Stimulated activated CD8-positive, alpha-beta memory T cell treated with anti-CD3 and anti-CD28 coated beads, Interleukin-15, amount 100 ng/mL, for 48 hours (primary cell): ENCODE measurements around the gene FBXL20.
"Not testable (repeated sequence)": the region's sequence is repeated elsewhere in the genome, so short reads cannot be mapped to it uniquely, and the experiment has no call there.

Experiments
- DNase-seq, 2 donors: peaks; one replicate each; pipeline ENCODE4 v3.0.0-alpha.2; 2020; ENCODE audit warnings: low read depth in 2 of 2

Gene FBXL20

DNA sequence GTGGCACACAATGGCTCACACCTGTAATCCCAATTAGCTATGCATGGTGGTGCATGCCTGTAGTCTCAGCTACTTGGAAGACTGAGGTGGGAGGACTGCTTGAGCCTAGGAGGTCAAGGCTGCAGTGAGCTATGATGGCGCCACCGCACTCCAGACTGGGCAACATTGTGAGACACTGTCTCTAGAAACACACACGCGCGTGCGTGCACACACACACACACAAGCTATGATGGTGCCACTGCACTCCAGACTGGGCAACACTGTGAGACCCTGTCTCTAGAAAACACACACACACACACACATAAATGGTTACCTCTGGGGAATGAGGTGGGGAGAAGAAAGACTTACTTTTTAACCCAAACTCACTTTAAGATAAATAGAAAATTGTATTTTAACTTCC is 16.4 kb downstream of the FBXL20 start:
- DNase-seq = no peak

DNA sequence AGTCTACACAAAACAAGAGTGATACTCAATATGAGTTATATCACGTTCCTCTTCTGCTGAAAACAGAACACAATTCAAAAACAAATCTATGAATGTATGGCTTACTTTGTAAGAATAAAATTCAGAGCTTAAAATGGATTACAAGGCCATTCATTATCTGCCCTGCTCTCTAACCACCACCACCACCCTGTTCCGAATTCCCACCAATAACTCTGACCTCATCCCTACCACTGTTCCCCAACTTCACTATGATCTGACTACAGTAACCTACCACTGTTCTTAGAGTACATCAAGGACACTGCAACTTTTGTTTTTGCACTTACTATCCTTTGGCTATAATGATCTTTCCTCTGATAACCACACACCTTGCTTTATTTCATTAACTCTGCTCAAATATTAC is 21.3 kb downstream of the FBXL20 start:
- no peak for DNase-seq

DNA sequence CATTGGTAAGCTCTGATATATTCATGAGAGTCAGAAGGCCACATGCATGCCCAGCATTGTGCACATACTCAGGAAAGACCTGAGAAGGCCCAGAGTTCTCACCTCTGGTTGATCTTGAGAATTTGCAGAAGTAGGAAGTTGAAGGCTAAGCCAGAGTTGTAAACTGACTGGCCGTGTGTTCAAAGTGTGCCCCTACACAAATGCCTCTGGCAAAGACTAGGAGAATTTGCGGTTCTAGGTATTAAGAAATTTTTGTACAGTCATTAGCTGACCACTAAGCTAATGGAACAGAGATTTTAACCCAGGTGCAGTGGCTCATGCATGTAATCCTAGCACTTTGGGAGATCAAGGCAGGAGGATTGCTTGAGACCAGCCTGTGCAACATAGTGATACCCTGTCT is 25.0 kb downstream of the FBXL20 start:
- no peak for DNase-seq

DNA sequence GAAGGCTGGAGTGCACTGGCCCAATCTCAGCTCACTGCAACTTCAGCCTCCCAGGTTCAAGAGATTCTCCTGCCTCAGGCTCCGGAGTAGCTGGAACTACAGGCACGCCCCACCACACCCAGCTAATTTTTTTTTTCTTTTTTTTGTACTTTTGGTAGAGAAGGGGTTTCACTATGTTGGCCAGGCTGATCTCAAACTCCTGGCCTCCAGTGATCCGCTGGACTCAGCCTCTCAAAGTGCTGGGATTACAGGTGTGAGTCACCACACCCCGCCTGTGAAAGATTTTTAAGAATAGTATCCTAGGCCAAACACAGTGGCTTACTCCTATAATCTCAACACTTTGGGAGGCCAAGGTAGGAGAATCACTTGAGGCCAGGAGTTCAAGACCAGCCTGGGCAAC is 33.6 kb downstream of the FBXL20 start:
- not testable (repeated sequence) for DNase-seq

DNA sequence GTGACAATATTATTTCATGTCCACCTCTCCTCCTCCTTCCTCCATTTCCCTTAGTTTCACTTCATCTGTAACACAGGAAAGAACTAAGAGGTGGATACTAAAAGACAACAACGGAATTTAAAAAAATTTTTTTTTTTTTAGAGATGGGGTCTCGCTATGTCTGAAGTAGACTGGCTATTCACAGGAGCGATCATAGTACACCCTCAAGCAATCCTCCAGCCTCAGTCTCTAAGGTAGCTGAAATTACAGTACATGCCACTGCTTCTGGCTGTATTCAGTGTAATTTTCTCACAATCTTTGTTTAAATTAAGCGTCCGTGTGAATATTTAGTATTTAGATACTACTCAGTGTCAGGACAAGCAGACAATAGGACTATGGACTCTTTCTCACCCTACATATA is 35.6 kb downstream of the FBXL20 start:
- DNase-seq = no peak

DNA sequence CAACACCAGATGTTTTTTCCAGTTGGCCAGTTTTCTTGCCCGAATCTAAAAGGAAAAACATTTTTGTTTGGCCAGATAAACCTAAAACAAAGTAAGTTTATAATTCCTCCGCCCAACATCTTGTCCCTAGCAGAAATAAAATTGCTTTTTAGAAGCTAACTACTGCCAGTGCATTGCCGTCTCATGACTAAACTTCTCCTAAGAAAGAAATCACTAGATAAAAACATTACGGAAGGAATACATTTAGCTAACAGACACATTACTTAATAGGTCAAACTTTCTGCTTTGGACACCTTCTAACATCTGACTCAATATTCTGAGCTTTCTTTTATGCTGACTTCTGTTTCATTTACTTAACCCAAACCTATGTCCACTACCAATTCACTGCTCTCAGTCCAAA is 36.2 kb downstream of the FBXL20 start:
- DNase-seq = no peak

DNA sequence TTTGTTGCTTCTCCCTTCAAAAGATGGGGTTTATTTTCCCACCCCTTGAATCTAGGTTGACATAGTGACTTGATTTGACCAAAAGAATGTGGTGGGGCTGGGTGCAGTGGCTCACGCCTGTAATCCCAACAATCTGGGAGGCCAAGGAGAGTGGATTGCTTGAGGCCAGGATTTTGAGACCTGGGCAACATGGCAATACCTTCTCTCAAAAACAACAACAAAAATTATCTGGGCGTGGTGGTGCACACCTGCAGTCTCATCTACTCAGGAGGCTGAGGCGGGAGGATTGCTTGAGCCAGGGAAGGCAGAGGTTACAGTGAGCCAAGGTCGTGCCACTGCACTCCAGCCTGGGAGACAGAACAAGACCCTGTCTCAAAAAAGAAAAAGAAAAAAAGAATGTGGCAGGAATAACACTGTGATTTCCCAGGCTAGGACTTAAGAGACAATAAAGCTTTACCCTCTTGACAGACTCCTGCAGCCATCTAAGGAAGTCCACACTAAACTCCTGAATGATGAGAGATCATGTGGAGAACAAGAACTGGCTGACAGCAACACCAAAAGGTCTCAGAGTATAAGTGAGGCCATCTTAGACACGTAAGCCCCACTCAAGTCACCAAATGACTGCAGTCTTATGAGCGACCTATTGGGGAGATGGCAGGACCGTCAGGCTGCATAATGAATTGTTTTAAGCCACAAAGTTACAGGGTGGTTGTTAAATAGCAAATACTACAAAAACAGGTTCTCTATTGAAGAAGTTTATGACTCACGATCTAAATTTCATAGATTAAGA is 37.0 kb downstream of the FBXL20 start:
- no peak for DNase-seq

DNA sequence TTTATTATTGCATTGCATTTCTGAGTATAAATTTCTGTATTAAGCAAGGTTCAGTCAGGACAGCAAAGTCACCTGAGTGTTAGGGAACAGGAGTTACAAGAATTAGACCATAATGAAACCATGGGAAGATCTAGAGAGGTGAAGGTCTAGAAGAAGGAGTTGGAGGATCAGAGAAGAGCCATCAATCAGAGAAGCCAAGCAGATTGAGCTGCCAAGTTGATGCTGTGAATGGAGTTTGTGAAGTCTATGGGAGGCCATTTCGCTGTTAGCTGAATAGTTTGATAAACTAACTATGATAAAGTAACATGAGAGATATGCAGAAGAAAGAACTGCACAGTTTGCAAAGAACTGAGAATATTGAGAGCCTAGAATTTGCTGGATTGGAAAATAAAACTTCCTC is 40.4 kb downstream of the FBXL20 start:
- DNase-seq = no peak

DNA sequence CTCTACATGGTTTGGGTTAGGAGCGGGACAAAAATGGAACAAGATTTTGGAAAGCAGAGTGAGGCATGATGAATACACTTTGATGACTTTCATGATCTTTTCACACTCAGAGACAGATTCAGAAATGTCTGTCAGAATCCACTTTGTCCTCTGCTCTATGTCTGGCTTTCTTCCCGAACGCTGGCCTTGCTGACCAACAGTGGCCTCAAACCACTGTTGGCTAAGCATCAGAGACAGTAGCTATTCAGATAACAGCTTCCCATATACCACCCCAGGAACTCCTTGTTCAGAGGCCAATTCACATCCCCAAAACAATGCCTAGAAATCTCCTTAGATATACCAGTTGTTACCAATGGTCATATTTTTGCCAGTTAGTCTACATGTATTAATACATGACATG is 40.9 kb downstream of the FBXL20 start:
- no peak for DNase-seq

DNA sequence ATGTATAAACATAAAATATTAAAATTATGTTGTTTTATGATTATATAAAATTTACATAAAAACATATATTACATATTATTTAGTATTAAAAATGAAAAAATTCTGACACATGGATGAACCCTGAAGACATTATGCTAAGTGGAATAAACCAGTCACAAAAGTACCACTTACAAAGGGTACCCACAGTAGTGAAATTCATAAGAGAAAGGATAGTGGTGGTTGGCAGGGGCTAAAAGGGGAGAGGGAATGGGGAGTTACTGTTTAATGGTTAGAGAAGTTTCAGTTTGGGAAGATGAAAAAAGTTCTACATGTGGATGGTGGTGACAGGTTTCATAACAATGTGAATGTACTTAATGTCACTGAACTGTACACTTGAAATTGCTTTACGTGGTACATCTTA is 41.4 kb downstream of the FBXL20 start:
- no peak for DNase-seq

DNA sequence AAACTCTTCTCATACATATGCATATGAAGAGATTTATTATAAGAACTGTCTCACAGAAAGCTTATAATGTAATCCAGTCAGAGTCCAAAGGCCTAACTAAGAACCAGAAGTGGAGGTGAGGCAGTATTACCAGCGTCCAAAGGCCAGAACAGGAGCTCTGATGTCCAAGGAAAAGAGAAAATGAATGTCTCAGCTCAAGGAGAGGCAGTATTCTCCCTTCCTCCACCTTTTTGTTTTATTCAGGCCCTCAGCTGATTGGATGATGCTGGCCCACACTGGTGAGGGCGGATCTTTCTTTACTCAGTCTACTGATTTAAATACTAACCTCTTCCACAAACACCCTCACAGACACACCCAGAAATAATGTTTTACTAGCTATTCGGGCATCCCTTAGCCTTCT is 43.4 kb downstream of the FBXL20 start:
- no peak for DNase-seq

DNA sequence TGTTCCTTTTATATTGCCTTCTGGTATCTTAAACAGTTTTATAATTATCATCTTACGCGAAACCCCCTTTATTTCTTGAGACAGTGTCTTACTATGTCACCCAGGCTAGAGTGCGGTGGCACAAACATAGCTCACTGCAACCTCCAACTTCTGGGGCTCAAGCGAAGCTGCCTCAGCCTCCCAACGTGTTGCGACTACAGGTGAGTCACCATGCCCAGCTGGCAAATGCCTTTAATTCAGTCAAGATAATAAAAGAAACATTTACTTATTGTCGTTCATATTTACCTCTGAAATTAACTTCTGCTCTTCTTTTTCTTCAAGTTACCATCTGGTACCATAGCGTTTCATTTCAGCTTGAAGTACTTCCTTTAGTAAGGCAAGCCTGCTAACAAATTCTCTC is 43.9 kb downstream of the FBXL20 start:
- DNase-seq = no peak

DNA sequence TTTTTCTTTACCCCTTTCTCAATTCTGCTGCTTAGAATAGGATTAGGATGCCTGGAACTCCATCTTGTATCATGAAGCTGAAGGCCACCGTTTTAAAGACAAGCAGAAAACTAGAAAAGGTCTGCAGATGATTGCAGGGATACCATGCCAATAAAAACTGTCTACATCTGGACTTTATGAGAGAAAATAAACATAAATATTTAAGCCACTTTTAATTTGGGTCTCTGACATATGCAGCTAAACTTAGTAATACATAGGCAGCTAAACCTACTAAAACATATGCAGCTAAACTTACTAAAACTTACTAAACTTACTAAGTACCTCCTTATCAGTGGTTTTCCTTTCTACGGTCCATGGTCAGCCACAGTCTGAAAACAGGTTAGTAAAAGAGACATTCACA is 48.4 kb downstream of the FBXL20 start:
- no peak for DNase-seq

DNA sequence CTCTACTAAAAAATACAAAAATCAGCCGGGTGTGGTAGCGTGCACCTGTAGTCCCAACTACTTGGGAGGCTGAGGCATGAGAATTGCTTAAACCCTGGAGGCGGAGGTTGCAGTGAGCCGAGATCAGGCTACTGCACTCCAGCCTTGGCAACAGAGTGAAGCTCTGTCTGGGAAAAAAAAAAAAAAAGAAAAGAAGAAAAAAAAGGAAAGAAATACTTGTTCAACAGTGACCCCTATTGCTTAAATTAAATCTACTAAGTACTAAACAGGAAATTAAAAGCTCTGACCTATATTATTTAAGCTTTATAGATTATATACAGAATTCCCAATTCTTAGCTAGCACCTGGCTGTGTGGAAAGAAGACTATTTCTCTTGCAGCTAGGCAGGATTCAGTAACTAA is 48.9 kb downstream of the FBXL20 start:
- DNase-seq = no peak

DNA sequence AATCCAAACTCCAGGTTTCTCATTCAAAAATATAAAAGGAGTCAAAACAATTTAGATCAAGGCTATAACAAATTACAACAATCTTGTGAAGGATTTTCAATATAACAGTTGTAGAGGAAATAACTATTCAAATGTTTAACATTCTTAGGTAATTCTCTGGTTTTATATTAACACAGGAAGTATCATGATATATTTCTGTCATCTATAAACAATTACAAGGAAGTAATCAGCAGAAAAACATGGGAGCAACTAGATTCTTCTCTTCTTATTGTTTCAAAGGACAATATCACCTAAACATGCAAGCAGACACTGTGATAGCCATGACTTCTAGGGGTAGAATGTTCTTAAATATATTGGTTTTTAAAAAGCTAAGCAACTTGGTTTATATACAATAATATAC is 49.9 kb downstream of the FBXL20 start:
- no peak for DNase-seq

DNA sequence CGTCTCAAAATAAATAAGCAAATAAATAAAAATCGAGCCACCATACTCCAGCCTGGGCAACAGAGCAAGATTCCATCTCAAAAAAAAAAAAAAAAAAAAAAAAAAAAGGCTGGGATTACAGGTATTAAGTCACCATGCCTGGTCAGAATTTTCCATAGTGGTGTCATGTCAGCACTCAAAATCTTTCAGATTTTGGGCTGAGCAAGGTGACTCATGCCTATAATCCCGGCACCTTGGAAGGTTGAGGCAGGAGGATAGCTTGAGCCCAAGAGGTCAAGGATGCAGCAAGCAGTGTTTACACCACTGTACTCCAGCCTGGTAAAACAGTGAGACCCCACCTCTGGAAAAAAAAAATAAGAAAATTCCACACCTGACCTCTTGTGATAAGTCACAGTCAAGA is 52.2 kb downstream of the FBXL20 start:
- no peak for DNase-seq

DNA sequence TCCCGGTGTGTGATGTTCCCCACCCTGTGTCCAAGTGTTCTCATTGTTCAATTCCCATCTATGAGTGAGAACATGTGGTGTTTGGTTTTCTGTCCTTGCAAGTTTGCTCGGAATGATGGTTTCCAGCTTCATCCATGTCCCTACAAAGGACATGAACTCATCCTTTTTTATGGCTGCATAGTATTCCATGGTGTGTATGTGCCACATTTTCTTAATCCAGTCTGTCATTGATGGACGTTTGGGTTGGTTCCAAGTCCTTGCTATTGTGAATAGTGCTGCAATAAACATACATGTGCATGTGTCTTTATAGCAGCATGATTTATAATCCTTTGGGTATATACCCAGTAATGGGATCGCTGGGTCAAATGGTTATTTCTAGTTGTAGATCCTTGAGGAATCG is 54.6 kb downstream of the FBXL20 start:
- DNase-seq = not testable (repeated sequence)

DNA sequence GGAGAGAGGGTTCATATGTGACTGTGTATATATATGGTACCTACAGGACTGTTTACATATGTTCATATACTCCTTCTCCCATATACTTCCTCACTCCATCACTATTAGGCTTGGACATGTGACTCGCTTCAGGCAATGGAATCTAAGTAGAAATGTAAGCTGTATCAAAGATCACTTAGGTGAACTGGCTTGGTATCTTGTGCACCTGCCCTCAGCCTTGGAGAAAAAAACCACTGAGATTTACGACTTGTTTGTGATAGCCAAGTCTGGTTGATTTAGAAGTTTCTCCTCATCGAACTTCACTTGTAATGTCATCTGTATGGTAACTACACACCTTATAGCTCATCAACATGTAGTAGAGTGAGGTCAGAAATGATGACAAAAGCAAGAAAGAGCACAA is 59.9 kb downstream of the FBXL20 start:
- DNase-seq = no peak

DNA sequence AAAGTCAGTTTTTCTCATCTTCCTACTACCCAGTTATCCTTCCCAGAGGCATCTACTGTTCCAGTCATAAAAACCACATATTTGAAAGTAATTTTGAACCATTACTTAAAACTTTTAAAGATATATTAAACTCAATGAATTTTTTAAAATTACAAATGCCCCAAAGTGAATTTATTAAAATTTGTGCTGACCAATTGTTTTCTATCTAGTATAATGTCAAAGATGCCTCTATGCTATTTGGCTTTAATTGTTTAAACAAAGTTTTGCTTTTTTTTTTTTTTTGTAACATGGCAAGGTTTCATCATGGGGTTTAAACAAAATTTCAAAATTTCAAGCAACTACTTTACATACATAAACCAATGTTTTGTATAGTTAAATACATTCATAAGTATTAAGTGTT is 60.7 kb downstream of the FBXL20 start:
- no peak for DNase-seq

DNA sequence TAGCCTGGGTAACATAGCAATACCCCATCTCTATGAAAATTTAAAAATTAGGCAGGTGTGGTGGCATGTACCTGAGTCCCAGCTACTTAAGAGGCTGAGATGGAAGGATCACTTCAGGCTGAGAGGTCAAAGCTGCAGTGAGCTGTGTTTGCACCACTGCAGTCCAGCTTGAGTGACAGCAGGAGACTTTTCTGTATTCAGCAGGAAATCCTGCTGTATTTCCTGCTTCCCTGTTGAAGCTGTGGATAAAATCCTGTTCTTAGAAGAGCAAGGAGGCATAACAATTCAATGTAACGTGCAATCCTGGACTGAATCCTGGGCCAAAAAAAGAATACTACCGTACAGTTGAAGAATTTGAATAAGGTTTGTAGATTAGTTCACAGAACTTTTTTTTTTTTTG is 62.2 kb downstream of the FBXL20 start:
- DNase-seq = no peak

DNA sequence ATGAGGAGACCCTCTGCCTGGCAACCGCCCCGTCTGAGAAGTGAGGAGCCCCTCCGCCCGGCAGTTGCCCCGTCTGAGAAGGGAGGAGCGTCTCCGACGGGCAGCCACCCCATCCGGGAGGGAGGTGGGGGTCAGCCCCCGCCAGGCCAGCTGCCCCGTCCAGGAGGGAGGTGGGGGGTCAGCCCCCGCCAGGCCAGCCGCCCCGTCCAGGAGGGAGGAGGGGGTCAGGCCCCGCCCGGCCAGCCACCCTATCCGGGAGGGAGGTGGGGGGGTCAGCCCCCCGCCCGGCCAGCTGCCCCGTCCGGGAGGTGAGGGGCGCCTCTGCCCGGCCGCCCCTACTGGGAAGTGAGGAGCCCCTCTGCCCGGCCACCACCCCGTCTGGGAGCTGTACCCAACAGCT is 63.8 kb downstream of the FBXL20 start:
- DNase-seq = not testable (repeated sequence)

DNA sequence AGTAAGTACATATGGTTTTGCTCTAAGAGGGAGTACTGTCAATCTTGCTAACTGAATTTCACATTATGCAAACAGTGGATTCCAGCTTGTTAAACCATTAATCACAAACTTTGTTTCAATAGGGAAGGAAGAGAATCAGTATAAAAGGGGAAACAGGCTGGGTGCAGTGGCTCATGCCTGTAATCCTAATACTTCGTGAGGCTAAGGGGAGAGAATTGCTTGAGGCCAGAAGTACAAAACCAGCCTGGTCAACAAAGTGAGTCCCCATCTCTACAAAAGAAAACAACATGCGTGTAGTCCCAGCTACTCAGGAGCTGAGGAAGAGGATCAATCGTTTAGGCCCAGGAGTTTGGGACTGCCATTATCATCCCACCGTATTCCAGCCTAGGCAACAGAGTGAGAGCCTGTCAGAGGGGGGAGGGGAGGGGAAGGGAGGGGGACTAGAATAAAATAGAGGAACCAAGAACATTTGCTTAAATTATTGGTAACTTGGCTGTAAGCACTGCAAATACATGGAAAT is 65.7 kb downstream of the FBXL20 start:
- DNase-seq = no peak

DNA sequence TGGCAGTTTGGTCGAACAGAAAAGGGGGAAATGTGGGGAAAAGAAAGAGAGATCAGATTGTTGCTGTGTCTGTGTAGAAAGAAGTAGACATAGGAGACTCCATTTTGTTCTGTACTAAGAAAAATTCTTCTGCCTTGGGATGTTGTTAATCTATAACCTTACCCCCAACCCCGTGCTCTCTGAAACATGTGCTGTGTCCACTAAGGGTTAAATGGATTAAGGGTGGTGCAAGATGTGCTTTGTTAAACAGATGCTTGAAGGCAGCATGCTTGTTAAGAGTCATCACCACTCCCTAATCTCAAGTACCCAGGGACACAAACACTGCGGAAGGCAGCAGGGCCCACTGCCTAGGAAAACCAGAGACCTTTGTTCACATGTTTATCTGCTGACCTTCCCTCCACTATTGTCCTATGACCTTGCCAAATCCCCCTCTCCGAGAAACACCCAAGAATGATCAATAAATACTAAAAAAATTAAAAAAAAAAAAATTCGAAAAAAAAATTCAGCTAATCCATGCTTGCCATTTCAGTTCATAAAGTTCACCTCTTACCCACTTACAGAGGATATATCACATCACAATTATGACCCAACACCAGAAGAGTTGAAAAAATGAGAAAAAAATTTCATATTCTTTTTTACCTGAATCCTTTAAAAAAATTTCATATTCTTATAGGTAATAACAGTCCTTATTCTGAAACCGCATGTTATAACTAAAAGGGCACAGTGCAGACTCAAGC is 67.2 kb downstream of the FBXL20 start:
- not testable (repeated sequence) for DNase-seq
